HL-60 (cell line): ENCODE measurements around the gene ZNF827.

Experiments
- DNase-seq, 2 experiments: peaks; one replicate each; pipeline ENCODE4 v3.0.0-alpha.2; 2010 to 2020; ENCODE audit warnings: low read depth in 1 of 2, low spot score in 1 of 2
- H3K27ac ChIP-seq: fragments of 250-450 bp; sonication (Bioruptor Pico); replicated peaks from 2 replicates; pipeline ENCODE4 v1.5.1; 2020; ENCODE audit warnings: mild to moderate bottlenecking, moderate library complexity
- H3K27me3 ChIP-seq: fragments of 250-450 bp; sonication (Bioruptor Pico); 2 replicates; pipeline ENCODE4 v1.5.1; 2021; ENCODE audit warnings: mild to moderate bottlenecking, moderate library complexity; ENCODE audit not compliant: insufficient read depth, poor library complexity, severe bottlenecking
- H3K4me3 ChIP-seq: replicated peaks from 2 replicates; pipeline ENCODE4 v1.5.1; 2011; ENCODE audit warnings: mild to moderate bottlenecking, control low read depth, low read length; ENCODE audit not compliant: insufficient read depth
- GABPA ChIP-seq: IDR thresholded peaks from 2 replicates; pipeline ENCODE4 v1.6.1; 2012; ENCODE audit warnings: low read depth
- POLR2AphosphoS5 ChIP-seq: IDR thresholded peaks from 2 replicates; pipeline ENCODE4 v1.6.1; 2012; ENCODE audit warnings: low read depth
- SPI1 ChIP-seq: IDR thresholded peaks from 2 replicates; pipeline ENCODE4 v1.6.1; 2012; ENCODE audit warnings: low read depth, mild to moderate bottlenecking, borderline replicate concordance
- TF ChIP-seq, protein P1 (sequence below): IDR thresholded peaks from 2 replicates; pipeline ENCODE4 v1.6.1; 2012; ENCODE audit warnings: low read depth; ENCODE audit not compliant: insufficient replicate concordance
- TF ChIP-seq, protein P2 (sequence below): IDR thresholded peaks from one replicate; pipeline ENCODE4 v1.5.1; 2011; ENCODE audit warnings: low read length, control low read depth, inconsistent platforms; ENCODE audit not compliant: insufficient read depth

ZNF827 gene

DNA sequence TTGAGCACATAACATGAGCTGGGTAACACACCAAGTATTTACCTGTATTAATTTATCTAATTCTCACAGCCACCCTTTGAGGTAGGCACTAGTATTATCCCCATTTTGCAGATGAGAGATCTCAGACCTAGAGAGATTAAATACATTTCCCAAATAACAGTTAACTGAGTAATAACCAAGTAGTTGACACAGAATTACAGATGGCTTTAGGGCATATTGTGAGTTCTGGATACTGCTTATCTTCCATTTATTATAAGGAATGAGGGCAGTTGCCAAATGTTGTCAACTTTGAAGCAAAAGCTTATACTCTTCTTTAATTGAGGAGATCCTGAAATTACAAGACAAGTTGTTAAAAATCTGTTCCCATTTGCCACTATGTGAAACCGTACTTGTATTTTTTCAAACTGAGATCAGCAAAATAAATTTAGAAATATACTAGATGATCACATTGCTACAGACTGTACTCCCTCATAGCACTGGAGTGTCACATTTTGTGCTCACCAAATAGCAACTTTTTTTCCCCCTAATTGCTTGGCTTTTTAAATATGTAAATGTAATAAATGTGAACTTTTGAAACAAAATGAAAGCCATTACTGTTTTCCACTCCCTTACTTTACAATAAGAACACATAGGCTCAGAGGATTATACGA lies 62.0 kb downstream of the ZNF827 start:
- H3K27ac ChIP-seq: no peak overlapping the region
- no peak for DNase-seq
- TF ChIP-seq, protein P1, sequence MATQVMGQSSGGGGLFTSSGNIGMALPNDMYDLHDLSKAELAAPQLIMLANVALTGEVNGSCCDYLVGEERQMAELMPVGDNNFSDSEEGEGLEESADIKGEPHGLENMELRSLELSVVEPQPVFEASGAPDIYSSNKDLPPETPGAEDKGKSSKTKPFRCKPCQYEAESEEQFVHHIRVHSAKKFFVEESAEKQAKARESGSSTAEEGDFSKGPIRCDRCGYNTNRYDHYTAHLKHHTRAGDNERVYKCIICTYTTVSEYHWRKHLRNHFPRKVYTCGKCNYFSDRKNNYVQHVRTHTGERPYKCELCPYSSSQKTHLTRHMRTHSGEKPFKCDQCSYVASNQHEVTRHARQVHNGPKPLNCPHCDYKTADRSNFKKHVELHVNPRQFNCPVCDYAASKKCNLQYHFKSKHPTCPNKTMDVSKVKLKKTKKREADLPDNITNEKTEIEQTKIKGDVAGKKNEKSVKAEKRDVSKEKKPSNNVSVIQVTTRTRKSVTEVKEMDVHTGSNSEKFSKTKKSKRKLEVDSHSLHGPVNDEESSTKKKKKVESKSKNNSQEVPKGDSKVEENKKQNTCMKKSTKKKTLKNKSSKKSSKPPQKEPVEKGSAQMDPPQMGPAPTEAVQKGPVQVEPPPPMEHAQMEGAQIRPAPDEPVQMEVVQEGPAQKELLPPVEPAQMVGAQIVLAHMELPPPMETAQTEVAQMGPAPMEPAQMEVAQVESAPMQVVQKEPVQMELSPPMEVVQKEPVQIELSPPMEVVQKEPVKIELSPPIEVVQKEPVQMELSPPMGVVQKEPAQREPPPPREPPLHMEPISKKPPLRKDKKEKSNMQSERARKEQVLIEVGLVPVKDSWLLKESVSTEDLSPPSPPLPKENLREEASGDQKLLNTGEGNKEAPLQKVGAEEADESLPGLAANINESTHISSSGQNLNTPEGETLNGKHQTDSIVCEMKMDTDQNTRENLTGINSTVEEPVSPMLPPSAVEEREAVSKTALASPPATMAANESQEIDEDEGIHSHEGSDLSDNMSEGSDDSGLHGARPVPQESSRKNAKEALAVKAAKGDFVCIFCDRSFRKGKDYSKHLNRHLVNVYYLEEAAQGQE: no peak
- TF ChIP-seq POLR2AphosphoS5 (no peak), GABPA (no peak), SPI1 (no peak)
- TF ChIP-seq, protein P2, sequence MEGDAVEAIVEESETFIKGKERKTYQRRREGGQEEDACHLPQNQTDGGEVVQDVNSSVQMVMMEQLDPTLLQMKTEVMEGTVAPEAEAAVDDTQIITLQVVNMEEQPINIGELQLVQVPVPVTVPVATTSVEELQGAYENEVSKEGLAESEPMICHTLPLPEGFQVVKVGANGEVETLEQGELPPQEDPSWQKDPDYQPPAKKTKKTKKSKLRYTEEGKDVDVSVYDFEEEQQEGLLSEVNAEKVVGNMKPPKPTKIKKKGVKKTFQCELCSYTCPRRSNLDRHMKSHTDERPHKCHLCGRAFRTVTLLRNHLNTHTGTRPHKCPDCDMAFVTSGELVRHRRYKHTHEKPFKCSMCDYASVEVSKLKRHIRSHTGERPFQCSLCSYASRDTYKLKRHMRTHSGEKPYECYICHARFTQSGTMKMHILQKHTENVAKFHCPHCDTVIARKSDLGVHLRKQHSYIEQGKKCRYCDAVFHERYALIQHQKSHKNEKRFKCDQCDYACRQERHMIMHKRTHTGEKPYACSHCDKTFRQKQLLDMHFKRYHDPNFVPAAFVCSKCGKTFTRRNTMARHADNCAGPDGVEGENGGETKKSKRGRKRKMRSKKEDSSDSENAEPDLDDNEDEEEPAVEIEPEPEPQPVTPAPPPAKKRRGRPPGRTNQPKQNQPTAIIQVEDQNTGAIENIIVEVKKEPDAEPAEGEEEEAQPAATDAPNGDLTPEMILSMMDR: no peak
- no peak overlapping the region for H3K4me3 ChIP-seq
- H3K27me3 ChIP-seq: no peaks in the 10 kb centered on the region

DNA sequence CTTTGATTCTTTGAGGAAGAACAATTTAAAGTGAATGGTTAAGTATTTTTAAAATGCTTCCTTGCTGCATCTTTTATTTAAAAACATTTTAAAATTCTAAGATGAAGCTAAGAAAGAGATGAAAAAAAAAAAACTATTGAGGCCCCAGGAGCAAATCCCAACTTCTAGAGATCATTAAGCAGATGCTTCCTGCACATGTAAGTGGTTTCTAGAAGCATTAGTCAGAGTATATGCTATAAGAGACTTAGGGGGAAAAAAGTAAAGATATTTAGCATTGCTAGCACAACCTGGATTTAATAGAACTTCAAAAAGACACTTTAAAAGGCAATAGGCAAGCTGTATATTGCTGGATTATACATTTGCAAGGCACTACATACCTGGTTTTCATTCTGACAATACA lies 64.7 kb downstream of the ZNF827 start:
- TF ChIP-seq, protein P1: no peak
- H3K4me3 ChIP-seq: no peak overlapping the region
- H3K27me3 ChIP-seq: no peaks in the 10 kb centered on the region
- H3K27ac ChIP-seq: no peak overlapping the region
- DNase-seq: no peak

DNA sequence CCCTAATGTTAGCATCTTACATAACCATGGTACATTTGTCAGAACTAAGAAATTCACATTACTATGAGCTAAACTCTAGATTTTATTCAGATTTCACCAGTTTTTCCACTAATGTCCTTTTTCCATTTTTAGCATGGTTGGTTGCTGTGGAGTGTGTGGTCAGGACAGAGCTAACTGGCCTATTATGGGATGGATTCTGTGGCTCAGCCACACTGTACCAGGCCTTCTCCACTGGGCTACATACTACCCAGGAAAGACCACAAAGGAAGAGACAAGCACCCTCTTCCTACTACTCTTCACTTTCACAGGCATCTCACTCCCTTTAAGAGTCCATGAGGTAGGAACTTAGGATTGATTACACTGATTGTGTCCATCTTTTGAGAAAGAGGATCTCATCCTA lies 67.4 kb downstream of the ZNF827 start:
- Histone ChIP-seq H3K27me3 (no peaks in the 10 kb centered on the region), H3K4me3 (no peak overlapping the region), H3K27ac (no peak overlapping the region)
- TF ChIP-seq SPI1 (no peak), GABPA (no peak), POLR2AphosphoS5 (no peak)
- TF ChIP-seq, protein P2: no peak
- no peak for DNase-seq

DNA sequence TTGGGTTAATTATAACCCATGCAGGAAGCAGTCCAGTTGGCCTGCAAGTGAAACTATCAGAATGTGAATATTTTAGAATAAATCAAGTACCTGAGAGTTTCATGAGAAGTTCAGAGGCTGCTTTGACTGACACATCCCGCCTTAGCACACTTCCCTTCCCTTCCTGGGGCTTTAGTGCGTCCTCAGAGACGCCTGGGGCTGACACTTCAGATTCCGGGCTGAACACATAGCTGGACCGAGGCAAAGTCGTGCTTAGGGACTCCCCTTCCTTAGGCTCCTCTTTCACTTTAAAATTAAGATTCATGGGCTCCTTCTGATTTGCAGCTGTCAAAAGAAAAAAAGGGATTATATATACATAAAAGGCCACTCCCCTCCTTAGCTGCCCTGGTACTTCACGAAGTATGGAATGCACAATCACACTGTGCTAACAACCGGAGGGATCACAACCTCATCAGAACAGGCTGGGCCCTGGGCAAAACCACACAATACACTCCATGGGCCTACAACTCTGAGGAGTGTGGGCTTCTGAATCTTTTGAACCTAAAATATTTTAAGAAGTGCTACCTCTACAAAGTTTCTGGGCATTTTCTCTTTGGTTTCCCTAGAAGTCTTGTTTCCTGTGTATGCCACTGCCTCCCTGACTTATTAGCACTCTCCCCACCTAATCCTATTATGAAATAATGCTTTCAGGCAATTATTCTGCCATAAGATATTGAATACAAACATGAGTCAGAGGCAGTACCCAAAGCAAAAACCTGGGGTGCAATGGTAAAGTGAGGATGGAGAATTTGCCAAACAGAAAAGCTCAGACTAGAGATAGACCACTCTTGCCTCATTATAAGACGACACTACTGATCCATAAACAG lies 68.2 kb downstream of the ZNF827 start:
- no peaks in the 10 kb centered on the region for H3K27me3 ChIP-seq
- H3K27ac ChIP-seq: no peak overlapping the region
- TF ChIP-seq GABPA: no peak
- no peak for TF ChIP-seq SPI1
- TF ChIP-seq, protein P1: no peak
- TF ChIP-seq POLR2AphosphoS5: no peak
- TF ChIP-seq, protein P2: no peak
- no peak overlapping the region for H3K4me3 ChIP-seq
- no peak for DNase-seq
